SK-N-MC (cell line): ENCODE measurements around the gene UBTD1.

ENCODE experiments used
- DNase-seq: peaks from one replicate; pipeline ENCODE4 v3.0.0-alpha.2; 2011; ENCODE audit warnings: low read depth, low spot score
- H3K27ac ChIP-seq: fragments of 200-600 bp; sonication (generic); 2 replicates; pipeline ENCODE4 v1.5.1; 2016; ENCODE audit warnings: mixed run types
- H3K36me3 ChIP-seq: fragments of 200-600 bp; sonication (generic); 2 replicates; pipeline ENCODE4 v1.6.1; 2017; ENCODE audit warnings: antibody characterized with exemption, low read length, mixed read lengths; ENCODE audit not compliant: insufficient read depth
- H3K4me3 ChIP-seq: fragments of 200-600 bp; sonication (generic); 2 replicates; pipeline ENCODE4 v1.5.1; 2016
- H3K9ac ChIP-seq: fragments of 200-600 bp; sonication (generic); 2 replicates; pipeline ENCODE4 v1.8.0; 2017; ENCODE audit warnings: mixed run types, mixed read lengths; ENCODE audit not compliant: insufficient read length
- H3K9me3 ChIP-seq: fragments of 200-600 bp; sonication (generic); 2 replicates; pipeline ENCODE4 v1.6.1; 2017; ENCODE audit warnings: low read depth, mild to moderate bottlenecking, antibody characterized with exemption, low read length, moderate library complexity, mixed read lengths
- EZH2 ChIP-seq: fragments of 200-600 bp; sonication (generic); IDR thresholded peaks from one replicate; pipeline ENCODE4 v1.6.1; 2017; ENCODE audit warnings: antibody characterized with exemption
- FOXP2 ChIP-seq: optimal IDR thresholded peaks from 2 replicates; pipeline ENCODE3; 2011; ENCODE audit warnings: mild to moderate bottlenecking, moderate library complexity; ENCODE audit not compliant: insufficient read depth; ENCODE audit errors: extremely low read length, control extremely low read depth
- POLR2AphosphoS5 ChIP-seq: IDR thresholded peaks from 2 replicates; pipeline ENCODE4 v1.6.1; 2012; ENCODE audit warnings: mild to moderate bottlenecking, low read depth, low read length, borderline replicate concordance

The UBTD1 gene

GRCh38 chr10:97566336-97566996 lies 67.7 kb downstream of the UBTD1 start:
- no peaks in the 10 kb centered on the region for H3K9me3 ChIP-seq
- H3K36me3 ChIP-seq = no peaks in the 10 kb centered on the region
- no peak overlapping the region for H3K4me3 ChIP-seq
- no peak overlapping the region for H3K27ac ChIP-seq
- DNase-seq = no peak
- no peak overlapping the region for H3K9ac ChIP-seq
- no peak for TF ChIP-seq FOXP2
- no peak for TF ChIP-seq EZH2
- TF ChIP-seq POLR2AphosphoS5 = no peak

- Histone ChIP-seq H3K9ac (no peak overlapping the region), H3K4me3 (no peak overlapping the region), H3K27ac (no peak overlapping the region), H3K9me3 (no peaks in the 10 kb centered on the region), H3K36me3 (no peaks in the 10 kb centered on the region)
- TF ChIP-seq EZH2 = no peak
- TF ChIP-seq POLR2AphosphoS5 = no peak
- no peak for TF ChIP-seq FOXP2
- DNase-seq = no peak
Observed at GRCh38 chr10:97567891-97568290, 69.2 kb downstream of the UBTD1 start.

- H3K9ac ChIP-seq = no peak overlapping the region
Observed at GRCh38 chr10:97570146-97570788, 71.5 kb downstream of the UBTD1 start.

GRCh38 chr10:97570789-97571471 lies 72.2 kb downstream of the UBTD1 start:
- Histone ChIP-seq H3K9ac (no peak overlapping the region), H3K36me3 (no peaks in the 10 kb centered on the region), H3K9me3 (no peaks in the 10 kb centered on the region), H3K27ac (no peak overlapping the region), H3K4me3 (no peak overlapping the region)
- TF ChIP-seq POLR2AphosphoS5 (no peak), FOXP2 (no peak), EZH2 (no peak)
- DNase-seq = no peak

More at GRCh38 chr10:97570146-97570788, 71.5 kb downstream of the UBTD1 start:
- Histone ChIP-seq H3K9me3 (no peaks in the 10 kb centered on the region), H3K36me3 (no peaks in the 10 kb centered on the region), H3K27ac (no peak overlapping the region), H3K4me3 (no peak overlapping the region)
- TF ChIP-seq POLR2AphosphoS5 = no peak
- TF ChIP-seq FOXP2 = no peak
- TF ChIP-seq EZH2 = no peak
- no peak for DNase-seq

GRCh38 chr10:97571622-97572021 lies 72.9 kb downstream of the UBTD1 start:
- Histone ChIP-seq H3K9ac (no peak overlapping the region), H3K9me3 (no peaks in the 10 kb centered on the region), H3K4me3 (no peak overlapping the region), H3K36me3 (no peaks in the 10 kb centered on the region), H3K27ac (no peak overlapping the region)
- TF ChIP-seq FOXP2 = no peak
- no peak for TF ChIP-seq POLR2AphosphoS5
- TF ChIP-seq EZH2 = no peak
- DNase-seq = no peak

- Histone ChIP-seq H3K36me3 (no peaks in the 10 kb centered on the region), H3K9ac (no peak within 1 kb of the TSS), H3K27ac (no peak within 1 kb of the TSS), H3K9me3 (no peaks in the 10 kb centered on the region), H3K4me3 (no peak within 1 kb of the TSS)
- DNase-seq = no peak
- TF ChIP-seq EZH2 (no peak), FOXP2 (no peak), POLR2AphosphoS5 (no peak)
Observed at GRCh38 chr10:97572214-97572989, 73.7 kb downstream of the UBTD1 start, which contains the start of gene ANKRD2. Gene ANKRD2 (plus strand): TSS chr10:97572779. CDS start chr10:97572789, 10 bp downstream.

GRCh38 chr10:97573021-97573420 lies 74.3 kb downstream of the UBTD1 start:
- H3K9ac ChIP-seq = no peak overlapping the region
- no peak overlapping the region for H3K4me3 ChIP-seq
- DNase-seq = no peak
- no peaks in the 10 kb centered on the region for H3K9me3 ChIP-seq
- TF ChIP-seq FOXP2 (no peak), POLR2AphosphoS5 (no peak), EZH2 (no peak)
- H3K36me3 ChIP-seq = no peaks in the 10 kb centered on the region
- H3K27ac ChIP-seq = no peak overlapping the region

- TF ChIP-seq POLR2AphosphoS5 (no peak), FOXP2 (no peak), EZH2 (no peak)
- Histone ChIP-seq H3K9ac (no peak overlapping the region), H3K27ac (no peak overlapping the region), H3K36me3 (no peaks in the 10 kb centered on the region), H3K9me3 (no peaks in the 10 kb centered on the region), H3K4me3 (no peak overlapping the region)
- no peak for DNase-seq
Observed at GRCh38 chr10:97573672-97574071, 74.9 kb downstream of the UBTD1 start.
